Measurements from ENCODE around the gene PIWIL1.

The PIWIL1 gene

GRCh38 chr12:130338794-130339601 lies 1.3 kb downstream of the PIWIL1 start:
- DNase-seq, result no peak
- no peaks in the 10 kb centered on the region for H3K4me1 ChIP-seq

DNA sequence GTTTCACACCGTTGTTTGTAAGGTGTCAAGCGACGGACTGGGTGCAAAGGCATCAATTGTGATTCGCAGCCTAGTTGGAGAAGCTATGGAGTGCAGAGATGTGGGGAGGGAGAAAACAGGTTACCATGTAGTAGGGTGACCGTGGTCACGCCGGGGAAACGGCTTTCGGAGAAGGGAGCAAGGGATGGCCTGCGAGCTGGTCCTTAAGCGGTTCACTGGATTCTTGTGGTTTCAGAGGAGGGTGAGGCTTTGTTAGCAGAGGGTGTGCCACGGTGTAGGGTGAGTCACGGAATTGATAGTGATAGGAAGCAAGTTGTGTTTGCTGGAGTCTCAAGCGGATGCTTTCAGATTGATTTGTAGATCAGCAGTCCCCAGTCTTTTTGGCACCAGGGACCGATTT lies 2.3 kb downstream of the PIWIL1 start:
- DNase-seq, result no peak
- no peaks in the 10 kb centered on the region for H3K4me1 ChIP-seq
- peaks cover 20% of the 10 kb centered on the region for H3K27me3 ChIP-seq
- H3K4me3 ChIP-seq (ENCODE audit: low read depth, low read length), result no peak overlapping the region; the same call in 1 of the 2 replicates
- TF ChIP-seq, protein P1, sequence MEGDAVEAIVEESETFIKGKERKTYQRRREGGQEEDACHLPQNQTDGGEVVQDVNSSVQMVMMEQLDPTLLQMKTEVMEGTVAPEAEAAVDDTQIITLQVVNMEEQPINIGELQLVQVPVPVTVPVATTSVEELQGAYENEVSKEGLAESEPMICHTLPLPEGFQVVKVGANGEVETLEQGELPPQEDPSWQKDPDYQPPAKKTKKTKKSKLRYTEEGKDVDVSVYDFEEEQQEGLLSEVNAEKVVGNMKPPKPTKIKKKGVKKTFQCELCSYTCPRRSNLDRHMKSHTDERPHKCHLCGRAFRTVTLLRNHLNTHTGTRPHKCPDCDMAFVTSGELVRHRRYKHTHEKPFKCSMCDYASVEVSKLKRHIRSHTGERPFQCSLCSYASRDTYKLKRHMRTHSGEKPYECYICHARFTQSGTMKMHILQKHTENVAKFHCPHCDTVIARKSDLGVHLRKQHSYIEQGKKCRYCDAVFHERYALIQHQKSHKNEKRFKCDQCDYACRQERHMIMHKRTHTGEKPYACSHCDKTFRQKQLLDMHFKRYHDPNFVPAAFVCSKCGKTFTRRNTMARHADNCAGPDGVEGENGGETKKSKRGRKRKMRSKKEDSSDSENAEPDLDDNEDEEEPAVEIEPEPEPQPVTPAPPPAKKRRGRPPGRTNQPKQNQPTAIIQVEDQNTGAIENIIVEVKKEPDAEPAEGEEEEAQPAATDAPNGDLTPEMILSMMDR (IDR thresholded peaks at IDR 0.05; ENCODE audit: low read depth, low read length), result no peak
- H3K9me3 ChIP-seq, result no peaks in the 10 kb centered on the region
- H3K36me3 ChIP-seq, result no peaks in the 10 kb centered on the region

More at GRCh38 chr12:130338794-130339601, 1.3 kb downstream of the PIWIL1 start:
- no peak overlapping the region; the same call in none of the 2 replicates for H3K4me3 ChIP-seq (ENCODE audit: low read depth, low read length)
- TF ChIP-seq, protein P1 (IDR thresholded peaks at IDR 0.05; ENCODE audit: low read depth, low read length), result no peak
- peaks cover 25% of the 10 kb centered on the region for H3K27me3 ChIP-seq
- no peaks in the 10 kb centered on the region for H3K36me3 ChIP-seq
- no peaks in the 10 kb centered on the region for H3K9me3 ChIP-seq

DNA sequence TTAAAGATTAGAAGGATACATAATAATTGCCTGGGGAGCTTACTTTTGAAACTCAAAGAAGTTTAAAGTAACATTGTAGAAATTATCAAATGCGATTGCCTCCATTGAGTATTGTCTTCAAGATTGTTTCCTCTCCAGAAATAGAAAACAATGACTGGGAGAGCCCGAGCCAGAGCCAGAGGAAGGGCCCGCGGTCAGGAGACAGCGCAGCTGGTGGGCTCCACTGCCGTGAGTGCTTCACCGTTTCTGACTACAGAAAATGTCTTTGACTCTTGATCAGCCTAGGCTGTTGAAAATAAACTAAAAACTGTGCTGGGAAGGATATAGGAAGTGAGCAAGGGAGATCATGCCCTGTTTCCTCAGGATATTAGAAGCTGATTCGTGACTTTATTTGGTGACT lies 4.8 kb downstream of the PIWIL1 start:
- Histone ChIP-seq H3K9me3 (no peaks in the 10 kb centered on the region), H3K36me3 (no peaks in the 10 kb centered on the region), H3K27me3 (peaks cover 18% of the 10 kb centered on the region), H3K4me1 (no peaks in the 10 kb centered on the region), H3K4me3 (ENCODE audit: low read depth, low read length) (no peak overlapping the region)
- TF ChIP-seq, protein P1 (IDR thresholded peaks at IDR 0.05; ENCODE audit: low read depth, low read length), result no peak
- no peak for DNase-seq

DNA sequence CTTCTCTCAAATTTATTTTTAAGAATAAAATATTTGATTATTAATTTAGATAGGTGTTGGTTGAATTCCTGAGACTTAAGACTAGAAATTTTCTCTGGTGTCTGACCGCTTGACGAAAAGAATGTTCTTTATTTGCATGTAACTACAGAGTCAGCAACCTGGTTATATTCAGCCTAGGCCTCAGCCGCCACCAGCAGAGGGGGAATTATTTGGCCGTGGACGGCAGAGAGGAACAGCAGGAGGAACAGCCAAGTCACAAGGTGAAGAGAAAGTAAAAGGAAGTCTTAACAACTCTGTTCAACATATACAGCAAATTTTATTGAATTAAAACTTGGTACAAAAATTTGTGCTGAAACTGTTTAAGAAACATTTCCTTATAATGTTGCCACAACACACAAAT lies 5.2 kb downstream of the PIWIL1 start:
- TF ChIP-seq, protein P1 (IDR thresholded peaks at IDR 0.05; ENCODE audit: low read depth, low read length), result no peak
- no peaks in the 10 kb centered on the region for H3K36me3 ChIP-seq
- no peak overlapping the region for H3K4me3 ChIP-seq (ENCODE audit: low read depth, low read length)
- DNase-seq, result no peak
- no peaks in the 10 kb centered on the region for H3K4me1 ChIP-seq
- no peaks in the 10 kb centered on the region for H3K9me3 ChIP-seq
- H3K27me3 ChIP-seq, result peaks cover 18% of the 10 kb centered on the region

DNA sequence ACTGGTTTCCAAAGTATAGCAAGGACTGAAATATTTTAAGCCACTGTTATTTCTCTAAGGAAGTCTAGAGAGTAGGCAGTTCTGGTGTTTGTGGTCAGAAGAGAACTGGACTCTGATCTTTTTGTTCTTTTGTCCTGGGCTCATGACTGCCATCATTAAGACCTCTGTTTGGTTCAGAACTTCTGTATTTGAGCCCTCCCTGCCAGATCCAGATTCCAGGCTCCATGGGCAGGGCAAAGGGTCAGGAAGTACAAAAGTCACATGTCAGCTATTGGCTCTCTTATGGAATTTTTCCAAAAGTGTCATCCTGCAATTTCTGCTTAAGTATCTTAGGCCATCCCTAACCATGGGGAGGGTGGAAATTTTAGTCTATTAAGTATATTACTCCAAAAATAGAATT lies 6.8 kb downstream of the PIWIL1 start:
- TF ChIP-seq, protein P1 (IDR thresholded peaks at IDR 0.05; ENCODE audit: low read depth, low read length), result no peak

GRCh38 chr12:130345292-130345691 lies 7.6 kb downstream of the PIWIL1 start:
- no peak for DNase-seq
- TF ChIP-seq, protein P1 (IDR thresholded peaks at IDR 0.05; ENCODE audit: low read depth, low read length), result no peak
- H3K4me1 ChIP-seq, result no peaks in the 10 kb centered on the region
- H3K36me3 ChIP-seq, result no peaks in the 10 kb centered on the region
- peaks cover 8% of the 10 kb centered on the region for H3K27me3 ChIP-seq
- H3K9me3 ChIP-seq, result no peaks in the 10 kb centered on the region
- H3K4me3 ChIP-seq (ENCODE audit: low read depth, low read length), result no peak overlapping the region

More for the DNA sequence above, 6.8 kb downstream of the PIWIL1 start:
- H3K4me3 ChIP-seq (ENCODE audit: low read depth, low read length), result no peak overlapping the region
- no peaks in the 10 kb centered on the region for H3K9me3 ChIP-seq
- DNase-seq, result no peak
- H3K27me3 ChIP-seq, result peaks cover 10% of the 10 kb centered on the region
- H3K36me3 ChIP-seq, result no peaks in the 10 kb centered on the region
- H3K4me1 ChIP-seq, result no peaks in the 10 kb centered on the region

All from BE2C (cell line).